HepG2 (cell line): Measurements from ENCODE around the gene TBCB. TPM values are rescaled to one million over a fixed set of nuclear protein-coding genes. Genes with fewer than 3 reads are reported as not detected.

Source experiments
- FOXK2 ChIP-seq: fragments of 450-650 bp; IDR thresholded peaks from 2 replicates; pipeline ENCODE4 v1.6.1; 2016
- KDM2A ChIP-seq: sonication (generic); formaldehyde crosslinking; IDR thresholded peaks from 2 replicates; pipeline ENCODE4 v1.4.0; 2020; ENCODE audit warnings: low read depth, missing genetic modification reagents, borderline replicate concordance
- MXI1 ChIP-seq: IDR thresholded peaks from 3 replicates; pipeline ENCODE4 v1.6.1; 2012; ENCODE audit warnings: low read depth, low read length, inconsistent platforms, borderline replicate concordance
- PCBP1 ChIP-seq: fragments of 200-400 bp; formaldehyde crosslinking; IDR thresholded peaks from 2 replicates; pipeline ENCODE4 v1.6.1; 2017; ENCODE audit warnings: mild to moderate bottlenecking, low read depth, low read length, borderline replicate concordance
- RFXAP ChIP-seq: sonication (generic); formaldehyde crosslinking; IDR thresholded peaks from 2 replicates; pipeline ENCODE4 v1.4.0; 2020; ENCODE audit warnings: missing genetic modification reagents, borderline replicate concordance
- SMARCC2 ChIP-seq: fragments of 450-650 bp; IDR thresholded peaks from 2 replicates; pipeline ENCODE4 v1.6.1; 2017; ENCODE audit warnings: antibody characterized with exemption, mild to moderate bottlenecking
- SRF ChIP-seq: IDR thresholded peaks from 2 replicates; pipeline ENCODE4 v1.6.1; 2011; ENCODE audit warnings: mild to moderate bottlenecking, low read depth, low read length, moderate library complexity
- TCF12 ChIP-seq, 2 experiments: fragments of 450-650 bp in 1 of 2; sonication (generic) in 1 of 2; formaldehyde crosslinking in 1 of 2; IDR thresholded peaks; 2 replicates each; pipeline versions ENCODE4 v1.6.1 to v1.8.0; 2017 to 2022; ENCODE audit warnings: antibody characterized with exemption in 1 of 2, mild to moderate bottlenecking in 1 of 2, missing genetic modification reagents in 1 of 2, moderate library complexity in 1 of 2
- ZFP1 ChIP-seq: IDR thresholded peaks from 2 replicates; pipeline ENCODE4 v1.6.1; 2016
- ZNF3 ChIP-seq: IDR thresholded peaks from 2 replicates; pipeline ENCODE4 v1.7.0; 2017; ENCODE audit warnings: inconsistent platforms
- ZNF333 ChIP-seq: sonication (generic); formaldehyde crosslinking; IDR thresholded peaks from 2 replicates; pipeline ENCODE4 v1.4.0; 2020; ENCODE audit warnings: mild to moderate bottlenecking, missing genetic modification reagents, borderline replicate concordance
- ZNF549 ChIP-seq: sonication (generic); formaldehyde crosslinking; IDR thresholded peaks from 2 replicates; pipeline ENCODE4 v1.5.0; 2020; ENCODE audit warnings: missing genetic modification reagents
- ZNF737 ChIP-seq: sonication (generic); formaldehyde crosslinking; IDR thresholded peaks from 2 replicates; pipeline ENCODE4 v1.5.0; 2020; ENCODE audit warnings: missing genetic modification reagents, mild to moderate bottlenecking, borderline replicate concordance
- polyA plus RNA-seq, 8 experiments: library from polyadenylated mRNA; depleted of rRNA in 3 of 8; stranded (reverse) in 7 of 8; unstranded in 1 of 8; fragments of >200 nt; fragmentation: Illumina TruSeq in 4 of 8; extraction: Trizol in 4 of 8; gene quantifications; 2 replicates each; pipeline versions ENCODE4 v1.2.1 to v1.2.3, GENCODE V29; 2011 to 2016; ENCODE audit warnings: low read depth in 4 of 8, missing spikeins in 1 of 8, mixed read lengths in 1 of 8; ENCODE audit not compliant: insufficient read depth in 1 of 8
- total RNA-seq, 5 experiments: library from RNA; depleted of rRNA; stranded (reverse); fragments of >200 nt; fragmentation: Illumina TruSeq; extraction: Trizol; gene quantifications; 2 replicates each; pipeline ENCODE4 v1.2.3, GENCODE V29; 2016; ENCODE audit warnings: low read depth in 1 of 5
- TF ChIP-seq, protein P1 (sequence below): sonication (generic); formaldehyde crosslinking; IDR thresholded peaks from 2 replicates; pipeline ENCODE4 v1.4.0; 2020; ENCODE audit warnings: missing genetic modification reagents, borderline replicate concordance
- TF ChIP-seq, protein P2 (sequence below): sonication (generic); formaldehyde crosslinking; IDR thresholded peaks from 2 replicates; pipeline ENCODE4 v1.4.0; 2020; ENCODE audit warnings: missing genetic modification reagents, borderline replicate concordance
- TF ChIP-seq, protein P3 (sequence below): sonication (generic); formaldehyde crosslinking; conservative IDR thresholded peaks from 2 replicates; pipeline ENCODE4 v1.4.0; 2020; ENCODE audit warnings: missing genetic modification reagents
- TF ChIP-seq, protein P4 (sequence below): sonication (generic); formaldehyde crosslinking; IDR thresholded peaks from 2 replicates; pipeline ENCODE4 v1.5.1; 2020; ENCODE audit warnings: missing genetic modification reagents, mild to moderate bottlenecking, borderline replicate concordance

Gene TBCB
- total and polyA plus RNA-seq, 2 of the 13 experiments (the other 11 are each of a cell fraction or from before 2014, with no cell fraction given): 271 to 276 TPM

DNA sequence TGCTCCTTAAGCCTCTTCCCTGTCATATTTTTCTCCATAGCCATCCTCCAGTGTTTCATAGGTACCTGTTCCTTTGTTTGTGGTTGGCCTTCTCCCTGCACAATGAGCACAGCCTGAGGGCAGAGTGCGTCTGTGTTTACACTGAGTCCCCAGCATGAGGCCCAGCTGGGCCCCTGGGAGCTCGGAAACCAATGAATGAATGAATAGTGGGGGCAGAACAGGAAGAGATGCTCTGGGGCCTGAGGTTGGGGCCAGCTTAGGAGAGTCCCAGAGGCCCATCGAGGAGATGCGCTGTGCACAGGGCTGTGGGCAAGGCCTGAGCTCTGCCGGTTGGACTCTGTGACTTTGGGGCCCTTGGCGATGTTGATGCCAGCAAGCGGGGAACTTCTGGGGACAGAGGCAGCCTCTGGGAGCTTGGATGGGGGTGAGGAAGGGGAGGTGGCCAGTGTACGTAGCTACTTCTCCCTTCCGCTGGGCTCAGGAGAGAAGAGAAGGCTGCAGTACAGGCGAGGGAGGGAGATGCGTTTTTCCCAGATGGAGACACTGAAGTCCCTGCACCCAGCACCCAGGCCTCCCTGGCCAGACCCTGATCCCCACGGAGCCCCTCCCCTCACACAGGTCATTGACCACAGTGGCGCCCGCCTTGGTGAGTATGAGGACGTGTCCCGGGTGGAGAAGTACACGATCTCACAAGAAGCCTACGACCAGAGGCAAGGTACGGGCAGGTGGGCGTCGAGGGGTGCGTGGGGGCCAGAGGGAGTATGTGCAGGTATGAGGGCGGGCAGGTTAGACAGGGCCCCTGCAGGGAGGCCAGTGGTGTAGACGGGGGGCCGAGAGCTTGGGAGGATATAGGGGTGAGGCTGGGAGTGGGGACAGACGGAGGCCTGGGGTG, 5.1 kb downstream of the TBCB start (continued):
- TF ChIP-seq, protein P1, sequence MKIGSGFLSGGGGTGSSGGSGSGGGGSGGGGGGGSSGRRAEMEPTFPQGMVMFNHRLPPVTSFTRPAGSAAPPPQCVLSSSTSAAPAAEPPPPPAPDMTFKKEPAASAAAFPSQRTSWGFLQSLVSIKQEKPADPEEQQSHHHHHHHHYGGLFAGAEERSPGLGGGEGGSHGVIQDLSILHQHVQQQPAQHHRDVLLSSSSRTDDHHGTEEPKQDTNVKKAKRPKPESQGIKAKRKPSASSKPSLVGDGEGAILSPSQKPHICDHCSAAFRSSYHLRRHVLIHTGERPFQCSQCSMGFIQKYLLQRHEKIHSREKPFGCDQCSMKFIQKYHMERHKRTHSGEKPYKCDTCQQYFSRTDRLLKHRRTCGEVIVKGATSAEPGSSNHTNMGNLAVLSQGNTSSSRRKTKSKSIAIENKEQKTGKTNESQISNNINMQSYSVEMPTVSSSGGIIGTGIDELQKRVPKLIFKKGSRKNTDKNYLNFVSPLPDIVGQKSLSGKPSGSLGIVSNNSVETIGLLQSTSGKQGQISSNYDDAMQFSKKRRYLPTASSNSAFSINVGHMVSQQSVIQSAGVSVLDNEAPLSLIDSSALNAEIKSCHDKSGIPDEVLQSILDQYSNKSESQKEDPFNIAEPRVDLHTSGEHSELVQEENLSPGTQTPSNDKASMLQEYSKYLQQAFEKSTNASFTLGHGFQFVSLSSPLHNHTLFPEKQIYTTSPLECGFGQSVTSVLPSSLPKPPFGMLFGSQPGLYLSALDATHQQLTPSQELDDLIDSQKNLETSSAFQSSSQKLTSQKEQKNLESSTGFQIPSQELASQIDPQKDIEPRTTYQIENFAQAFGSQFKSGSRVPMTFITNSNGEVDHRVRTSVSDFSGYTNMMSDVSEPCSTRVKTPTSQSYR (CRISPR knock-in tag): peak; percentile 70
- TF ChIP-seq MXI1 (peak; percentile 74; the same call in 1 of the 3 replicates), PCBP1 (no peak), ZNF3 (CRISPR knock-in tag) (no peak), TCF12 (IDR thresholded peaks at IDR 0.05) (no peak), TCF12 (CRISPR knock-in tag; IDR thresholded peaks at IDR 0.05) (peak; percentile 84), SRF (no peak), FOXK2 (peak; percentile 85), ZNF333 (CRISPR knock-in tag) (no peak), KDM2A (CRISPR knock-in tag) (peak; percentile 44; the same call in 1 of the 2 replicates), ZNF549 (CRISPR knock-in tag) (no peak), SMARCC2 (no peak), RFXAP (CRISPR knock-in tag) (peak; percentile 71; the same call in 1 of the 2 replicates), ZNF737 (no peak), ZFP1 (CRISPR knock-in tag) (0 out of 2 replicates have a peak, but pooled peaks have one; percentile 44)
- TF ChIP-seq, protein P2, sequence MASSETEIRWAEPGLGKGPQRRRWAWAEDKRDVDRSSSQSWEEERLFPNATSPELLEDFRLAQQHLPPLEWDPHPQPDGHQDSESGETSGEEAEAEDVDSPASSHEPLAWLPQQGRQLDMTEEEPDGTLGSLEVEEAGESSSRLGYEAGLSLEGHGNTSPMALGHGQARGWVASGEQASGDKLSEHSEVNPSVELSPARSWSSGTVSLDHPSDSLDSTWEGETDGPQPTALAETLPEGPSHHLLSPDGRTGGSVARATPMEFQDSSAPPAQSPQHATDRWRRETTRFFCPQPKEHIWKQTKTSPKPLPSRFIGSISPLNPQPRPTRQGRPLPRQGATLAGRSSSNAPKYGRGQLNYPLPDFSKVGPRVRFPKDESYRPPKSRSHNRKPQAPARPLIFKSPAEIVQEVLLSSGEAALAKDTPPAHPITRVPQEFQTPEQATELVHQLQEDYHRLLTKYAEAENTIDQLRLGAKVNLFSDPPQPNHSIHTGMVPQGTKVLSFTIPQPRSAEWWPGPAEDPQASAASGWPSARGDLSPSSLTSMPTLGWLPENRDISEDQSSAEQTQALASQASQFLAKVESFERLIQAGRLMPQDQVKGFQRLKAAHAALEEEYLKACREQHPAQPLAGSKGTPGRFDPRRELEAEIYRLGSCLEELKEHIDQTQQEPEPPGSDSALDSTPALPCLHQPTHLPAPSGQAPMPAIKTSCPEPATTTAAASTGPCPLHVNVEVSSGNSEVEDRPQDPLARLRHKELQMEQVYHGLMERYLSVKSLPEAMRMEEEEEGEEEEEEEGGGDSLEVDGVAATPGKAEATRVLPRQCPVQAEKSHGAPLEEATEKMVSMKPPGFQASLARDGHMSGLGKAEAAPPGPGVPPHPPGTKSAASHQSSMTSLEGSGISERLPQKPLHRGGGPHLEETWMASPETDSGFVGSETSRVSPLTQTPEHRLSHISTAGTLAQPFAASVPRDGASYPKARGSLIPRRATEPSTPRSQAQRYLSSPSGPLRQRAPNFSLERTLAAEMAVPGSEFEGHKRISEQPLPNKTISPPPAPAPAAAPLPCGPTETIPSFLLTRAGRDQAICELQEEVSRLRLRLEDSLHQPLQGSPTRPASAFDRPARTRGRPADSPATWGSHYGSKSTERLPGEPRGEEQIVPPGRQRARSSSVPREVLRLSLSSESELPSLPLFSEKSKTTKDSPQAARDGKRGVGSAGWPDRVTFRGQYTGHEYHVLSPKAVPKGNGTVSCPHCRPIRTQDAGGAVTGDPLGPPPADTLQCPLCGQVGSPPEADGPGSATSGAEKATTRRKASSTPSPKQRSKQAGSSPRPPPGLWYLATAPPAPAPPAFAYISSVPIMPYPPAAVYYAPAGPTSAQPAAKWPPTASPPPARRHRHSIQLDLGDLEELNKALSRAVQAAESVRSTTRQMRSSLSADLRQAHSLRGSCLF (CRISPR knock-in tag): no peak
- TF ChIP-seq, protein P3, sequence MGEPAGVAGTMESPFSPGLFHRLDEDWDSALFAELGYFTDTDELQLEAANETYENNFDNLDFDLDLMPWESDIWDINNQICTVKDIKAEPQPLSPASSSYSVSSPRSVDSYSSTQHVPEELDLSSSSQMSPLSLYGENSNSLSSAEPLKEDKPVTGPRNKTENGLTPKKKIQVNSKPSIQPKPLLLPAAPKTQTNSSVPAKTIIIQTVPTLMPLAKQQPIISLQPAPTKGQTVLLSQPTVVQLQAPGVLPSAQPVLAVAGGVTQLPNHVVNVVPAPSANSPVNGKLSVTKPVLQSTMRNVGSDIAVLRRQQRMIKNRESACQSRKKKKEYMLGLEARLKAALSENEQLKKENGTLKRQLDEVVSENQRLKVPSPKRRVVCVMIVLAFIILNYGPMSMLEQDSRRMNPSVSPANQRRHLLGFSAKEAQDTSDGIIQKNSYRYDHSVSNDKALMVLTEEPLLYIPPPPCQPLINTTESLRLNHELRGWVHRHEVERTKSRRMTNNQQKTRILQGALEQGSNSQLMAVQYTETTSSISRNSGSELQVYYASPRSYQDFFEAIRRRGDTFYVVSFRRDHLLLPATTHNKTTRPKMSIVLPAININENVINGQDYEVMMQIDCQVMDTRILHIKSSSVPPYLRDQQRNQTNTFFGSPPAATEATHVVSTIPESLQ (CRISPR knock-in tag): no peak
- TF ChIP-seq, protein P4, sequence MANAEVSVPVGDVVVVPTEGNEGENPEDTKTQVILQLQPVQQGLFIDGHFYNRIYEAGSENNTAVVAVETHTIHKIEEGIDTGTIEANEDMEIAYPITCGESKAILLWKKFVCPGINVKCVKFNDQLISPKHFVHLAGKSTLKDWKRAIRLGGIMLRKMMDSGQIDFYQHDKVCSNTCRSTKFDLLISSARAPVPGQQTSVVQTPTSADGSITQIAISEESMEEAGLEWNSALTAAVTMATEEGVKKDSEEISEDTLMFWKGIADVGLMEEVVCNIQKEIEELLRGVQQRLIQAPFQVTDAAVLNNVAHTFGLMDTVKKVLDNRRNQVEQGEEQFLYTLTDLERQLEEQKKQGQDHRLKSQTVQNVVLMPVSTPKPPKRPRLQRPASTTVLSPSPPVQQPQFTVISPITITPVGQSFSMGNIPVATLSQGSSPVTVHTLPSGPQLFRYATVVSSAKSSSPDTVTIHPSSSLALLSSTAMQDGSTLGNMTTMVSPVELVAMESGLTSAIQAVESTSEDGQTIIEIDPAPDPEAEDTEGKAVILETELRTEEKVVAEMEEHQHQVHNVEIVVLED (CRISPR knock-in tag): peak; percentile 44; the same call in 1 of the 2 replicates
